Body of pancreas (tissue), 4 donors: ENCODE data around the gene S100A6.

Source experiments
- POLR2A ChIP-seq, 3 donors: fragments of 450-650 bp; IDR thresholded peaks; one replicate each; pipeline ENCODE4 v1.6.1; 2016; ENCODE audit warnings: antibody characterized with exemption in 3 of 3, mild to moderate bottlenecking in 2 of 3
- TF ChIP-seq, protein P1 (sequence below), 7 experiments: fragments of 450-650 bp in 4 of 7; fragments of 200-600 bp in 3 of 7; sonication (generic) in 3 of 7; IDR thresholded peaks; one replicate each; pipeline ENCODE4 v1.5.1; 2016 to 2019; ENCODE audit warnings: antibody characterized with exemption in 7 of 7

- TF ChIP-seq, protein P1, sequence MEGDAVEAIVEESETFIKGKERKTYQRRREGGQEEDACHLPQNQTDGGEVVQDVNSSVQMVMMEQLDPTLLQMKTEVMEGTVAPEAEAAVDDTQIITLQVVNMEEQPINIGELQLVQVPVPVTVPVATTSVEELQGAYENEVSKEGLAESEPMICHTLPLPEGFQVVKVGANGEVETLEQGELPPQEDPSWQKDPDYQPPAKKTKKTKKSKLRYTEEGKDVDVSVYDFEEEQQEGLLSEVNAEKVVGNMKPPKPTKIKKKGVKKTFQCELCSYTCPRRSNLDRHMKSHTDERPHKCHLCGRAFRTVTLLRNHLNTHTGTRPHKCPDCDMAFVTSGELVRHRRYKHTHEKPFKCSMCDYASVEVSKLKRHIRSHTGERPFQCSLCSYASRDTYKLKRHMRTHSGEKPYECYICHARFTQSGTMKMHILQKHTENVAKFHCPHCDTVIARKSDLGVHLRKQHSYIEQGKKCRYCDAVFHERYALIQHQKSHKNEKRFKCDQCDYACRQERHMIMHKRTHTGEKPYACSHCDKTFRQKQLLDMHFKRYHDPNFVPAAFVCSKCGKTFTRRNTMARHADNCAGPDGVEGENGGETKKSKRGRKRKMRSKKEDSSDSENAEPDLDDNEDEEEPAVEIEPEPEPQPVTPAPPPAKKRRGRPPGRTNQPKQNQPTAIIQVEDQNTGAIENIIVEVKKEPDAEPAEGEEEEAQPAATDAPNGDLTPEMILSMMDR (IDR thresholded peaks at IDR 0.05), result no peak
- no peak for TF ChIP-seq POLR2A (IDR thresholded peaks at IDR 0.05)
Measured at GRCh38 chr1:153561466-153561985, 25.7 kb upstream of the S100A6 start.
